Measurements from ENCODE around the gene YWHAQ. TPM values are rescaled to one million over a fixed set of nuclear protein-coding genes. Genes with fewer than 3 reads are reported as not detected.

The YWHAQ gene
- total and polyA plus RNA-seq, 8 donors, result 70.1 to 170 (median 152) TPM

DNA sequence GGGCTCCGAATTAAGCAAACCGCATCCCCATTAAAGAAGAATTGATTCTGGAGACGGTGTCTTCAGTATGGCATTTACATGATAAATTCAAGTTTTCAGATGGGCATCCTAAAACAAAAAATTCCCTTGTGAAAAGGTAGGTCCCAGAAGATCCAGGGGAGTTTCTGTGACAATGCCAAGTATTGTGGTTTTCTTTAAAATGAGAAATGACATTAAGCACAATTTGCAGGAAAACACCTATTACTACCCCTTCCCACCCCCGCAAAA lies 689 bp upstream of the YWHAQ start:
- H3K4me3 ChIP-seq, result peak overlapping the region in 3 of 4 donors; percentile 53 to 88 (median 66)
- no peak for FAIRE-seq
- intact Hi-C loops (cut with DNase I), result no loop called here

DNA sequence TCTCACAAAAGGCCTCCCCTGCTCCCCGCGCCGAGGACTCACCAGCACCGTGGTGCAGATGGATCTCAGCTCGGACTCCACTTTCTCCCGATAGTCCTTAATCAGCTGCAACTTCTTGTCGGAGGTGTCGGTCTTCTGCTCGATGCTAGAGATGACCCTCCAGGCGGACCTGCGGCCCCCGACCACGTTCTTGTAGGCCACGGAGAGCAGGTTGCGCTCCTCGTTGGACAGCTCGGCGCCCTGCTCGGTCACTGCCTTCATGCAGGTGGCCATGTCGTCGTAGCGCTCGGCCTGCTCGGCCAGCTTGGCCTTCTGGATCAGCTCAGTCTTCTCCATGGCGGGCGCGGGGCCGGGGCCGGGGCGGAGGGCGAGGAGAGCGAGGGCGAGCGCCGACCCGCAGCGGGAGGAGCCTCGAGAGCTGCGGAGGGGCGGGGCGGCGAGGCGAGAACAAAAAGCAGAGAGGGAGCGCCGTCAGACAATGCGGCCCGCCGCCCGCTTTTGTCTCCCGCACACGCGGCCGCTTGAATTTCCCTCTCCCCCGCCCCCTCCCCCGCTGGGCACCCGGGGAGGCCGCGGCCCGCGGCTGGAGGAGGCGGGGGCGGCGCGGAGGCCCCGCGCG lies 571 bp downstream of the YWHAQ start:
- TF ChIP-seq, protein P1, sequence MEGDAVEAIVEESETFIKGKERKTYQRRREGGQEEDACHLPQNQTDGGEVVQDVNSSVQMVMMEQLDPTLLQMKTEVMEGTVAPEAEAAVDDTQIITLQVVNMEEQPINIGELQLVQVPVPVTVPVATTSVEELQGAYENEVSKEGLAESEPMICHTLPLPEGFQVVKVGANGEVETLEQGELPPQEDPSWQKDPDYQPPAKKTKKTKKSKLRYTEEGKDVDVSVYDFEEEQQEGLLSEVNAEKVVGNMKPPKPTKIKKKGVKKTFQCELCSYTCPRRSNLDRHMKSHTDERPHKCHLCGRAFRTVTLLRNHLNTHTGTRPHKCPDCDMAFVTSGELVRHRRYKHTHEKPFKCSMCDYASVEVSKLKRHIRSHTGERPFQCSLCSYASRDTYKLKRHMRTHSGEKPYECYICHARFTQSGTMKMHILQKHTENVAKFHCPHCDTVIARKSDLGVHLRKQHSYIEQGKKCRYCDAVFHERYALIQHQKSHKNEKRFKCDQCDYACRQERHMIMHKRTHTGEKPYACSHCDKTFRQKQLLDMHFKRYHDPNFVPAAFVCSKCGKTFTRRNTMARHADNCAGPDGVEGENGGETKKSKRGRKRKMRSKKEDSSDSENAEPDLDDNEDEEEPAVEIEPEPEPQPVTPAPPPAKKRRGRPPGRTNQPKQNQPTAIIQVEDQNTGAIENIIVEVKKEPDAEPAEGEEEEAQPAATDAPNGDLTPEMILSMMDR (IDR thresholded peaks at IDR 0.05), result no peak
- FAIRE-seq (no peak), ATAC-seq (peak; percentile 51 to 69 (median 62)), DNase-seq (peak; percentile 75 to 91 (median 82))
- WGBS, 2 donors, result 0 to 1% methylated on average over 46 to 67 of the region's 67 CpGs
- no peaks in the 10 kb centered on the region for H3K36me3 ChIP-seq
- peak overlapping the region; percentile 51 to 88 (median 60) for H3K4me3 ChIP-seq
- intact Hi-C loops (cut with DNase I), result no loop called here
- no peaks in the 10 kb centered on the region for H3K27me3 ChIP-seq
- no peaks in the 10 kb centered on the region for H3K9me3 ChIP-seq
- peak overlapping the region; percentile 87 to 95 (median 92) for H3K27ac ChIP-seq
- H3K4me1 ChIP-seq, result peaks cover 0 to 29% (median 16%) of the 10 kb centered on the region in 3 donors

More for the DNA sequence above, 689 bp upstream of the YWHAQ start:
- ATAC-seq (no peak), DNase-seq (no peak)
- Histone ChIP-seq H3K27ac (peak overlapping the region in 3 of 4 donors; percentile 87 to 95 (median 94)), H3K9me3 (no peaks in the 10 kb centered on the region), H3K4me1 (peaks cover 0 to 18% (median 9%) of the 10 kb centered on the region in 3 donors), H3K27me3 (no peaks in the 10 kb centered on the region), H3K36me3 (no peaks in the 10 kb centered on the region)
- WGBS, 2 donors, result 33 to 41% methylated on average over 4 of the region's 4 CpGs
- TF ChIP-seq, protein P1 (IDR thresholded peaks at IDR 0.05), result no peak

DNA sequence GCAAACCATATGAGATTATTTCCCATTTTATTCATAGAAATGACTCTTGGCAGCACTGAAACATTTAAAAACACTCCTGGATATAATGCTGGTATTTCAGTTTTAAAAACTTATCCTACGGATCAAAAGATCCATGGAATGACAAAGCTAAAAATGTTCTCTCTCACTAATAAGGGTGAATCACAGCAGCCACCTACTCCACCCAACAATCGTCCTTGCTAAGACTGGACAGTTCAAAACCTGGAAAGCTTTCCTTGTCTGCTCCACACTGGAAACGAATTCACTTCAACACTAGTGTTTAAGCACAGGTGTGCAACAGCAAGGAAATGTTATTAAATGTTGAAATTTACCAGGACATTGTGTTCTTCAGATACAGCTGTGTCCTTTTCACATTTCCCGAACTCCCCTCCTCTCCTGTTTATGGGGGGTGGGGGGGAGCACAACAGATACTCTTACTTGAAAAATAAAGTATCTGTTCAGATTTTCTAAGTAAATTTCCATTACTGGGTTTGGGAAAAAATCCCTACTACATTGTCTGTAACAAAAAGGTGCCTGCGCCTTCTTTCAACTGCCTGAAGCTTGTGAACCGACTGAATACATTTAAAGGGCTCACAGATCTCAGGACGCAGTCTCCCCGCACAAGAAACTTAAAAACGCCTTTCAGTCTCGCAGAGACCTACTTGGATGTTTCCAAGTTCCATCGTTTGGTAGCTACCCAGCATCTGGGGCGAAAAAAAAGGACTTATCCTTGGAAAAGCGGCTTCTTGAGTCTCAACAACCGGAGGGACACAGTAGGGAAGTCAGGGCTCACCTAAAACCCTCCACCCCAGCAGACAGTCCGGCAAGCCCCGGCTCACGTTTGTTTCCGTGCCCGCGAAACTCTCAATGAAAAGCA lies 1.3 kb downstream of the YWHAQ start:
- Histone ChIP-seq H3K4me1 (peaks cover 0 to 29% (median 16%) of the 10 kb centered on the region in 3 donors), H3K27me3 (no peaks in the 10 kb centered on the region), H3K9me3 (no peaks in the 10 kb centered on the region), H3K36me3 (no peaks in the 10 kb centered on the region), H3K4me3 (peak overlapping the region; percentile 51 to 88 (median 60)), H3K27ac (peak overlapping the region; percentile 87 to 95 (median 92))
- ATAC-seq (peak; percentile 0 to 28 (median 8)), FAIRE-seq (no peak), DNase-seq (peak in 1 of 6 donors; percentile 68)
- intact Hi-C loops (cut with DNase I), result no loop called here
- TF ChIP-seq, protein P1 (IDR thresholded peaks at IDR 0.05), result no peak
- WGBS, 2 donors, result 3% methylated on average over 20 of the region's 20 CpGs

DNA sequence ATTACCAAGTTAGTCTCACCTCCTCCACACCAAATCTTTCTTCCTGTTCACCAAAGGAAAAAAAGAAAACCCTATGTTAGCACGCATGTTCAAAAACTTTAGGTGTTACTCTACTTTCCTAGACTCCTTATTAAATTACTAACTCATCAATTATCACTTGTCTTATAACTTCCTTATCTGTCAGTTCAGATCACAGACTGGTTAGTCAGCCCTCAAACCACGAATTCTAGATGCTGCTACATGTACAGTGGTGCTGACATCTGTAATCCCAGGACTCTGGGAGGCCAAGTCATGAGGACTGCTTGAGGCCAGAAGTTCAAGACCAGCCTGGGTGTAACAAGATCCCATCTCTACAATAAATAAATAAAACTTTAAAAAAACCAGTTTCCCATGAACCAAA lies 3.5 kb downstream of the YWHAQ start:
- no peaks in the 10 kb centered on the region for H3K9me3 ChIP-seq
- no peaks in the 10 kb centered on the region for H3K36me3 ChIP-seq
- FAIRE-seq, result no peak
- no peaks in the 10 kb centered on the region for H3K27me3 ChIP-seq
- 53 to 54% methylated on average over 2 of the region's 2 CpGs for WGBS, 2 donors
- TF ChIP-seq, protein P1 (IDR thresholded peaks at IDR 0.05), result no peak
- intact Hi-C loops (cut with DNase I), result no loop called here
- no peak overlapping the region for H3K27ac ChIP-seq
- DNase-seq, result no peak
- peak overlapping the region in 2 of 4 donors; percentile 53 to 88 for H3K4me3 ChIP-seq
- peaks cover 0 to 36% (median 22%) of the 10 kb centered on the region in 3 donors for H3K4me1 ChIP-seq
- ATAC-seq, result no peak

Data from pancreas (tissue), 10 donors.